ENCODE results near the gene DCC.

DNA sequence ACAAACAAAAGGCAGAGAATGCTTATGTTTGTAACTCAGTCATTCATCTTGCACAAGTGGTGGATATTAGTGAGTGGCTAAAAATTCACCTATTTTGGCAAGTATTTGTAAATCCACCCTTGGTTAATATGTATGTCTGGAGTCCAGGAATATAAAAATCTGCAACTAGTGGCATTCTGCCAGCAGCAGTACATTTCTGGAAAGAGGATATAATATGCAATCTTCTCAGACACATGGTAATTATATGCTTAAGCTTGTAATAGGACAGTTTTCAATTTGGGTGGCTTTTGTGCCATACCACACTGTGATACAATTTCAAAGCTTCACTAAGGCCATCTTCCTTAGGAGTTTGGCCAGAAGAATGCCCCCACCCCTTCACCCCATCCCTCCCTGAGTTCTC, 1191.2 kb downstream of the DCC start:
- TF ChIP-seq, protein P1, sequence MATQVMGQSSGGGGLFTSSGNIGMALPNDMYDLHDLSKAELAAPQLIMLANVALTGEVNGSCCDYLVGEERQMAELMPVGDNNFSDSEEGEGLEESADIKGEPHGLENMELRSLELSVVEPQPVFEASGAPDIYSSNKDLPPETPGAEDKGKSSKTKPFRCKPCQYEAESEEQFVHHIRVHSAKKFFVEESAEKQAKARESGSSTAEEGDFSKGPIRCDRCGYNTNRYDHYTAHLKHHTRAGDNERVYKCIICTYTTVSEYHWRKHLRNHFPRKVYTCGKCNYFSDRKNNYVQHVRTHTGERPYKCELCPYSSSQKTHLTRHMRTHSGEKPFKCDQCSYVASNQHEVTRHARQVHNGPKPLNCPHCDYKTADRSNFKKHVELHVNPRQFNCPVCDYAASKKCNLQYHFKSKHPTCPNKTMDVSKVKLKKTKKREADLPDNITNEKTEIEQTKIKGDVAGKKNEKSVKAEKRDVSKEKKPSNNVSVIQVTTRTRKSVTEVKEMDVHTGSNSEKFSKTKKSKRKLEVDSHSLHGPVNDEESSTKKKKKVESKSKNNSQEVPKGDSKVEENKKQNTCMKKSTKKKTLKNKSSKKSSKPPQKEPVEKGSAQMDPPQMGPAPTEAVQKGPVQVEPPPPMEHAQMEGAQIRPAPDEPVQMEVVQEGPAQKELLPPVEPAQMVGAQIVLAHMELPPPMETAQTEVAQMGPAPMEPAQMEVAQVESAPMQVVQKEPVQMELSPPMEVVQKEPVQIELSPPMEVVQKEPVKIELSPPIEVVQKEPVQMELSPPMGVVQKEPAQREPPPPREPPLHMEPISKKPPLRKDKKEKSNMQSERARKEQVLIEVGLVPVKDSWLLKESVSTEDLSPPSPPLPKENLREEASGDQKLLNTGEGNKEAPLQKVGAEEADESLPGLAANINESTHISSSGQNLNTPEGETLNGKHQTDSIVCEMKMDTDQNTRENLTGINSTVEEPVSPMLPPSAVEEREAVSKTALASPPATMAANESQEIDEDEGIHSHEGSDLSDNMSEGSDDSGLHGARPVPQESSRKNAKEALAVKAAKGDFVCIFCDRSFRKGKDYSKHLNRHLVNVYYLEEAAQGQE (IDR thresholded peaks at IDR 0.05; ENCODE audit: low read depth) = no peak
- no peak for TF ChIP-seq FOSL1 (IDR thresholded peaks at IDR 0.05; ENCODE audit: low read depth)
- TF ChIP-seq, protein P2, sequence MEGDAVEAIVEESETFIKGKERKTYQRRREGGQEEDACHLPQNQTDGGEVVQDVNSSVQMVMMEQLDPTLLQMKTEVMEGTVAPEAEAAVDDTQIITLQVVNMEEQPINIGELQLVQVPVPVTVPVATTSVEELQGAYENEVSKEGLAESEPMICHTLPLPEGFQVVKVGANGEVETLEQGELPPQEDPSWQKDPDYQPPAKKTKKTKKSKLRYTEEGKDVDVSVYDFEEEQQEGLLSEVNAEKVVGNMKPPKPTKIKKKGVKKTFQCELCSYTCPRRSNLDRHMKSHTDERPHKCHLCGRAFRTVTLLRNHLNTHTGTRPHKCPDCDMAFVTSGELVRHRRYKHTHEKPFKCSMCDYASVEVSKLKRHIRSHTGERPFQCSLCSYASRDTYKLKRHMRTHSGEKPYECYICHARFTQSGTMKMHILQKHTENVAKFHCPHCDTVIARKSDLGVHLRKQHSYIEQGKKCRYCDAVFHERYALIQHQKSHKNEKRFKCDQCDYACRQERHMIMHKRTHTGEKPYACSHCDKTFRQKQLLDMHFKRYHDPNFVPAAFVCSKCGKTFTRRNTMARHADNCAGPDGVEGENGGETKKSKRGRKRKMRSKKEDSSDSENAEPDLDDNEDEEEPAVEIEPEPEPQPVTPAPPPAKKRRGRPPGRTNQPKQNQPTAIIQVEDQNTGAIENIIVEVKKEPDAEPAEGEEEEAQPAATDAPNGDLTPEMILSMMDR (IDR thresholded peaks at IDR 0.05 in 2 of 3, conservative IDR thresholded peaks at IDR 0.05 in 1 of 3; ENCODE audit: borderline replicate concordance in 1 of 3, insufficient read depth in 1 of 3, low read depth in 2 of 3, low read length in 2 of 3) = no peak
- TF ChIP-seq POLR2AphosphoS5 (IDR thresholded peaks at IDR 0.05; ENCODE audit: low read depth, low read length) = no peak
- TF ChIP-seq EZH2 (IDR thresholded peaks at IDR 0.05) = no peak
- no peak for TF ChIP-seq EZH2phosphoT487 (IDR thresholded peaks at IDR 0.05; ENCODE audit: borderline replicate concordance)
- no peak for TF ChIP-seq SP1 (IDR thresholded peaks at IDR 0.05; ENCODE audit: low read depth)
- TF ChIP-seq ZNF274 (IDR thresholded peaks at IDR 0.05; ENCODE audit: low read depth, low read length) = no peak
- TF ChIP-seq POLR2A (IDR thresholded peaks at IDR 0.05; ENCODE audit: borderline replicate concordance, extremely low read depth, insufficient read depth, insufficient read length) = no peak
- no peak for TF ChIP-seq CEBPB (IDR thresholded peaks at IDR 0.05; ENCODE audit: low read depth)

Measured in HCT116 (cell line).